Urinary bladder (tissue), 4 donors: ENCODE results near the gene IFNW1. TPM values are rescaled to one million over a fixed set of nuclear protein-coding genes. Genes with fewer than 3 reads are reported as not detected.

ENCODE experiments used
- DNase-seq: peaks from one replicate; pipeline ENCODE4 v3.0.0-alpha.2; 2015; ENCODE audit errors: extremely low spot score
- H3K27ac ChIP-seq: one replicate; pipeline ENCODE4 v1.5.1; 2013; ENCODE audit warnings: low read depth, mild to moderate bottlenecking, moderate library complexity
- H3K36me3 ChIP-seq: one replicate; pipeline ENCODE4 v1.6.1; 2013; ENCODE audit warnings: mild to moderate bottlenecking, moderate library complexity; ENCODE audit not compliant: insufficient read depth
- H3K4me1 ChIP-seq: one replicate; pipeline ENCODE4 v1.6.1; 2013; ENCODE audit warnings: mild to moderate bottlenecking, moderate library complexity; ENCODE audit not compliant: insufficient read depth
- H3K4me3 ChIP-seq: one replicate; pipeline ENCODE4 v1.5.1; 2013; ENCODE audit warnings: low read depth, low read length
- polyA plus RNA-seq: library from polyadenylated mRNA; stranded (reverse); fragments of 200-250 nt; gene quantifications from one replicate; pipeline ENCODE4 v1.2.3, GENCODE V29; 2013
- small RNA-seq: library from RNA; depleted of rRNA; stranded (forward); fragments of <200 nt; gene quantifications from one replicate; pipeline ENCODE3, GENCODE V24; 2014
- total RNA-seq: library from RNA; depleted of rRNA; stranded (reverse); fragments of >200 nt; gene quantifications from one replicate; pipeline ENCODE4 v1.2.3, GENCODE V29; 2014
- donor health status: healthy with polysubstance abuse.
- donor health status: healthy.

Gene IFNW1
- total and polyA plus RNA-seq, 2 donors, result not detected

DNA sequence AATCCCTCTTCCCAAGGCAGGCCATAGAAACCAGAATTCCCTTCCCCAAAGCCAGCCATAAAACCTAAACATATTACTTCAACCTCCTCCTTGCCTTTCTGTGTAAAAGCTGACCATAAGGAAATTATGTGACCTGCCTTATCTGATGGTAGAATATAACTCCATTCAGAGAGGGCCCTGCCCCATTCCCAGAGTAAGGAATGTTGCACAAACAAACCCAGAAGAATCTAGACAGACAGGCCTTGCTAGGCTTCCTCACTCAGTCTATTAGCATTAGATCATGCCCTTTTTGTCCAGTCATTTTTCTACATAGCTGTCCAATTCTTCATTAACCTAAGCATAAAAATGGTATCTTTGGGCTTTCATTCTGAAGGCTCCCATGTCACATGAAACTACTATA lies 46.1 kb downstream of the IFNW1 start:
- Histone ChIP-seq H3K4me1 (no peaks in the 10 kb centered on the region), H3K36me3 (no peaks in the 10 kb centered on the region), H3K4me3 (no peak overlapping the region), H3K27ac (no peak overlapping the region)
- DNase-seq, result no peak

Small RNA genes within 50 kb of the gene (small RNA-seq; reads per million reads assigned to genes)
- gene IFNWP4 (not detected), gene RF00019 (not detected)

Other genes with a start within 250 kb of the IFNW1 start
- gene HACD4, start 110.2 kb downstream of the IFNW1 start, total RNA-seq, result 14.5 TPM
- 3.8 TPM for gene HACD4, start 110.2 kb downstream of the IFNW1 start, polyA plus RNA-seq
- not detected for gene IFNB1, start 63.9 kb downstream of the IFNW1 start, total RNA-seq
- gene IFNB1, start 63.9 kb downstream of the IFNW1 start, polyA plus RNA-seq, result not detected
- gene IFNA21, start 24.8 kb upstream of the IFNW1 start, total RNA-seq, result not detected
- gene IFNA21, start 24.8 kb upstream of the IFNW1 start, polyA plus RNA-seq, result not detected
- gene IFNA4, start 45.8 kb upstream of the IFNW1 start, total RNA-seq, result not detected
- not detected for gene IFNA4, start 45.8 kb upstream of the IFNW1 start, polyA plus RNA-seq
- not detected for gene IFNA7, start 60.4 kb upstream of the IFNW1 start, total RNA-seq
- not detected for gene IFNA7, start 60.4 kb upstream of the IFNW1 start, polyA plus RNA-seq
- gene IFNA10, start 65.3 kb upstream of the IFNW1 start, total RNA-seq, result not detected
- gene IFNA10, start 65.3 kb upstream of the IFNW1 start, polyA plus RNA-seq, result not detected
- gene IFNA16, start 75.5 kb upstream of the IFNW1 start, total RNA-seq, result not detected
- not detected for gene IFNA16, start 75.5 kb upstream of the IFNW1 start, polyA plus RNA-seq
- gene IFNA17, start 86.4 kb upstream of the IFNW1 start, total RNA-seq, result not detected
- gene IFNA17, start 86.4 kb upstream of the IFNW1 start, polyA plus RNA-seq, result not detected
- gene IFNA14, start 98.2 kb upstream of the IFNW1 start, total RNA-seq, result not detected
- gene IFNA14, start 98.2 kb upstream of the IFNW1 start, polyA plus RNA-seq, result not detected
- gene IFNA5, start 163.5 kb upstream of the IFNW1 start, total RNA-seq, result not detected
- not detected for gene IFNA5, start 163.5 kb upstream of the IFNW1 start, polyA plus RNA-seq
- 45.7 TPM for gene KLHL9, start 193.6 kb upstream of the IFNW1 start, total RNA-seq
- gene KLHL9, start 193.6 kb upstream of the IFNW1 start, polyA plus RNA-seq, result 15.3 TPM
- not detected for gene IFNA6, start 209.1 kb upstream of the IFNW1 start, total RNA-seq
- gene IFNA6, start 209.1 kb upstream of the IFNW1 start, polyA plus RNA-seq, result not detected
- not detected for gene IFNA13, start 226.2 kb upstream of the IFNW1 start, total RNA-seq
- gene IFNA13, start 226.2 kb upstream of the IFNW1 start, polyA plus RNA-seq, result not detected
- gene IFNA2, start 243.6 kb upstream of the IFNW1 start, total RNA-seq, result not detected
- gene IFNA2, start 243.6 kb upstream of the IFNW1 start, polyA plus RNA-seq, result not detected